NCI-H2196 treated with DMSO at 0.1 percent for 48 hours (cell line): ENCODE results near the gene XRN2.
"Not testable (repeated sequence)": the region's sequence is repeated elsewhere in the genome, so short reads cannot be mapped to it uniquely, and the experiment has no call there.

Experiments
- DNase-seq: peaks from one replicate; lab custom pipeline; 2025; ENCODE audit not compliant: unreplicated experiment; lab: John Stamatoyannopoulos, UW

XRN2 gene

DNA sequence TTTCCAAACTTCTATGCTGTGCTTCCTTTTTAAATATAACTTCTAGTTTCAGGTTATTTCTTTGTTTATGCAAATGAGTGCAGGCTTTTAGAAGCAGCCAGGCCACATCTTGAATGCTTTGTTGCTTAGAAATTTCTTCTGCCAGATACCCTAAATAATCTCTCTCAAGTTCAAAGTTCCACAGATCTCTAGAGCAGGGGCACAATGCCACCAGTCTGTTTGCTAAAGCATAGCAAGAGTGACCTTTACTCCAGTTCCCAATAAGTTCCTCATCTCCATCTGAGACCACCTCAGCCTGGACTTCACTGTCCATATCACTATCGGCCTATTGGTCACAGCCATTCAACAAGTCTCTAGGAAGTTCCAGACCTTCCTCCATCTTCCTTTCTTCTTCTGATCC lies 120.6 kb downstream of the XRN2 start:
- DNase-seq: not testable (repeated sequence)

DNA sequence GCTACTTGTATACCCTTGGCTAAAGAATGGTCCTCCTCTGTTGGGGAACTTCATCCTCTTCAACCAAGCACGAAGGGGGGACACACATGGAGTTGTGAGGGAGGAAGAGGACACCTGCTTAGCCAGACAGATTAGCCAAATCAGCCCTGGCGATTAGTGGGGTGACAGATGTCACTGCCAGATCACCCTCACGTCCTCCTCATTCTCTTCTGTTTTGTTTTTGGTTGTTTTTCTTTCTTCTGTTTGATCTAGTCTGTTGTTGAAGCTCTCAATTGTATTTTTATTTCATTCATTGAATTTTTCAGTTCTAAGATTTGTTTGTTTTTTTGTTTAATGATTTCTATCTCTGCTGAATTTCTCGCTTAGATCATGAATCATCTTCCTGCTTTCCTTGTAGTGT lies 121.7 kb downstream of the XRN2 start:
- no peak for DNase-seq

DNA sequence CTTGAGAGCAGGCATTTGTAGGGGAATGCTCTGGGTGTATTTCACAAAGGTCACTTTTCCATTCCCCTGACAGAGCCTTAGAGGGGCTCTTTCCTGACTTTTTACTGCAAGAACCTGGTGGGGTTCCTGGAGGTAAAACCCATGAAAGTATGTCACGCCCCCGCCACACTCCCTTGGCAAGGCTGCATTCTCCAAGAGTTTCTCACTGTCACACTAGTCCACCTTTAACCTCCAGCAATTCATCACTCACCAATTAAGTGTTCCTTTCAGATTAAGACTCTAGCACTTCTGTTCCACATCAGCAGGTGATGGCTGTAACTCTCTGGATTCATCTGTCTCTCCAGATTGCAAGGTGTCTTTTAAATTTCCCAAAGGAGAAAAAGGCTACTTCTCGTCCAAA lies 126.9 kb downstream of the XRN2 start:
- no peak for DNase-seq

DNA sequence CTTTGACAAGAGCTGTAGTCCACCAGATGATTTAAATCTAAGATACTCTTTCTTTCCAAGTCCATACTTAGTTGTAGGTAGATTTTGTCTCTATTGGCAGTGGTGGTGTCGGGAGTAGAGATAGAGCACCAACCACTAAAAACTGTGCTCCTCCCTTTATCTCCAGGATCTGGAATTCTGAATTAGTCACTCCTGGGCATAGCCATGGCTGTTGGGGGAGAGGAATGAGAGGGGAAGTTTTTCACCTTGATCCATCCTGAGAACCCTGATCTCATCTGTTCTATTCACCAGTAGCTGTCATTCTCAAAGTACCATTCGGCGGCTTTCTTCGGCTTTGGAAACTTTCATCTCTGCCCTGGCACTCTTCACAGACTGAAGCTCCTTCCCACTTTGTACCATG lies 129.8 kb downstream of the XRN2 start:
- no peak for DNase-seq

DNA sequence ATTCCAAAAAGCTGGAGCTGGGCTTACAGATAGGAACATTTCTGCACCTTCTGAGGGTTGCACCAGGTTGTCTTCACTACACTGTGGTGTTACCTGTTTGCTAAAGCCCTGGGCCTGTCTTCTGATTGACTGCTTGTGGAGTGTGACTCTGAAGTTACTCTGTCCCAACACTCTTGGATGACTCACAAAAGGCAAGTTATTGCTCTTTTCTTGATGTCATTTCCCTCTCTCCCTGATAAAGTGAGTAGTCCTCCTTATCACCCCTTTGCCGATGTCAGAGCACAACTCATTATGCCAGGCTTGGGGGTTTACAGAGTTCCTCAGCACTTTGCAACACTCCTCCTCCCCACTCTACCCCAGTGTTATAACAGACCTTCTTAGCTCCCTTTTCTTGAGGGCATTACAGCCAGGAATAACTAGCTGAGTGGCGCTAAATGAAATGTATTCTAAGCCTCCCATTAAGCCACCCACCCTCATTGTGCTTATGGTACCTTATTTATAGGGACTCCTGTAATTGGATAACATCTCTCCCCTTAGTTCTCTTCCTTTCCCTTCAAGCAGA lies 130.3 kb downstream of the XRN2 start:
- DNase-seq: no peak

DNA sequence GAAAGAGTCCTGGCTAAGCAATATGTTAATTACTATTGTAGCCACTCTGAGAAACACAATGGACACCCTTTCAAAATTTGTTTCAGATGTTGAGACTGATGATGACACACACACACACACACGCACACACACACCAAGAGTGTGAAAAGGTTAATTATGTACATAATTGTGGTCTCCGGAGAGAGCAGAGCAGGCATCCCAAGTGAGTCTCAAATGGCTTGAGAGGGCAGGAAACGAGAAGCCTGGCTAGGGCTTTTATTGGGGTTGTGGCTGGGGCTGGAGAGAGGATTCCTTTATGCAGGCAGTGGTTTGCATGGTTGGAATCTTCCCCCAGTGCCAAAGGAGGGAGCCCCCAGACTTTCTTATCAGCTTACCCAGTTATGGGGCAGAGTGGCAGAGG lies 132.4 kb downstream of the XRN2 start:
- DNase-seq: no peak

DNA sequence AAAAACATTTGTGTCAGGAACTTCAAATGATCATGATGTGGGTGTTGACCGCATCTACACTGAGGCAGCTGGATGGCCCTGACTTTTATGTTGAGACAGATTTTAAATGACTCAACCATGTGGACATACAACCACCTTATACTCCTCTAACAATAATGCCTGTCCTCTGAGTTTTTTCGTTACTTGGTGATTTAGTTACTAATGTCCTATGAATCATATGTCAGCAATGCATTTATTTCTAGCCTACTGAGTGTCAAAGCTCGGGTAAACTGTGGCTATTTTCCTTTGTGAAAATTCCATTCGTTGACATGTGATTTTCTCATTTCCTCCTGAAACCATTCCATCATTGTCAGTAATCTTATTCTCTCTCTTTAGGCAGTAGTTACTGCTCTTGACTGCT lies 133.1 kb downstream of the XRN2 start:
- DNase-seq: no peak

DNA sequence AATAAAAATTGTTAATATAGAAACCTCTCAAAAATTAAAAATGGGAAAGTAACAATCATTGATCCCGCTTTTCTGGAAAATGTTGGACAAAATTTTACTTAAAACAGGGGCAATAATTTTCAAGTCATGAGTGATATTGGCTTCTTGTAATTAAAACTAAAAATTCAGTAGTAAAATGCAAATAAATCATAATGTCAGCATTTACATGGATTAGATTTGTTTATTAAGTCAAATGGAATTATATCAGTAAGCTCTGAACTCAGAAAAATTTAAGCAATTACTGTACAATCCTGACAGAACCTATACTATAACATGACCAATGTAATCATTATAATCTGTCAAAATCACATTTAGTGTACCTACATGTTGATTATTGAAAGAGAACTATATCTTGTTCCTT lies 134.1 kb downstream of the XRN2 start:
- no peak for DNase-seq

DNA sequence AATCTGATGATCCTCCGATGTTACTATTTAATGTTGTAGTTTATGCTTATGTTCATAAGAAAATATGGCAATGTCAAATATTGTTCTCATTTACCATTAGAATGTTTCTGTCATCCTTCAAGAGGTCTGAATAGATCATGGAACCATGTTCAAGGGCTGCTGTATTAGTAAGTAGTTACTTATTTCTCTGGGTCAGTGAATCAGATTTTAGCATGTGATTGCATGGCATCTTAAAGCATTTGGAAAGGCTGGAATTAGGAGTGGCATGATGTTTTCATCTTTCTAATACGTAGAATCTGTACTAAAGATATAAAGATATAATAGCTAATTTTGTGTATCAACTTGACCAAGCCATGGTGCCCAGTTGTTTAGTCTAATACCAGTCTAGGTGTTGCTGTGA lies 134.7 kb downstream of the XRN2 start:
- no peak for DNase-seq
